Stimulated activated naive B cell treated with anti-CD40 and anti-IgM and Interleukin-4, amounts not matched to agents 10 μg/mL and 1 μg/mL and 100 μg/mL, for 72 hours (primary cell): ENCODE measurements around the gene NFIX.

Experiments used
- ATAC-seq, 2 donors: fragments of 150-1000 bp; cut with Tn5 transposase; replicated peaks; 2 replicates each; pipeline ENCODE4 v1.10.0; 2021; ENCODE audit warnings: moderate library complexity in 1 of 2
- DNase-seq: peaks from one replicate; pipeline ENCODE4 v3.0.0; 2021
- H3K27ac Mint-ChIP-seq: one replicate; pipeline ENCODE4 v1.8.0; 2022; ENCODE audit warnings: mild to moderate bottlenecking, mixed read lengths
- H3K27me3 Mint-ChIP-seq, 2 donors: one replicate each; pipeline ENCODE4 v1.8.0; 2022; ENCODE audit warnings: mixed read lengths in 2 of 2
- H3K36me3 Mint-ChIP-seq, 2 donors: one replicate each; pipeline ENCODE4 v1.8.0; 2022; ENCODE audit warnings: mixed read lengths in 2 of 2, mild to moderate bottlenecking in 1 of 2
- H3K4me1 Mint-ChIP-seq, 2 donors: one replicate each; pipeline ENCODE4 v1.8.0; 2022; ENCODE audit warnings: mixed read lengths in 2 of 2, mild to moderate bottlenecking in 1 of 2
- H3K4me3 Mint-ChIP-seq, 2 donors: one replicate each; pipeline ENCODE4 v1.8.0; 2022; ENCODE audit warnings: mild to moderate bottlenecking in 2 of 2, mixed read lengths in 2 of 2, moderate library complexity in 1 of 2
- H3K9me3 Mint-ChIP-seq, 2 donors: one replicate each; pipeline ENCODE4 v1.8.0; 2022; ENCODE audit warnings: mixed read lengths in 2 of 2, mild to moderate bottlenecking in 1 of 2

The NFIX gene

DNA sequence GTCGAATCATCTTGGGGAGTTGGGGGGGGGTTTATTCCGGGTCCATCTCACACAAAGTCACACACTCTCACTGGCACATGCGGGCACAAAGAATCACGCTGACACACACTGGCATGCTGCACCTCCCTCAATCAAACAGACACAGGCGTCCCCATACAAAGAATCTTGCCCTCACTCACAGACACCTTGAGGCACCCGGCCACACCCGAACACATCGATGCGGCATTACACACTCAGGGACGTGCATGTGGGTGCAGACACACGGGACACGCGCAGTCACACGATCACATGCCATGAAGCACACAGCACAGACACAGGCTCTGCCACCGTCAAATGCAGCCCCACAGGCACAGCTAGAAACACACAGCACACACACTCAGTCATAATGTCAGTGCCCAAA lies 7.8 kb downstream of the NFIX start:
- DNase-seq (no peak), ATAC-seq (no peak)
- H3K9me3 Mint-ChIP-seq: no peaks in the 10 kb centered on the region
- H3K27ac Mint-ChIP-seq: no peak overlapping the region
- peaks cover 0 to 2% of the 10 kb centered on the region in 2 donors for H3K36me3 Mint-ChIP-seq
- no peaks in the 10 kb centered on the region for H3K4me1 Mint-ChIP-seq
- peaks cover 14 to 17% of the 10 kb centered on the region in 2 donors for H3K27me3 Mint-ChIP-seq
- H3K4me3 Mint-ChIP-seq: no peak overlapping the region

DNA sequence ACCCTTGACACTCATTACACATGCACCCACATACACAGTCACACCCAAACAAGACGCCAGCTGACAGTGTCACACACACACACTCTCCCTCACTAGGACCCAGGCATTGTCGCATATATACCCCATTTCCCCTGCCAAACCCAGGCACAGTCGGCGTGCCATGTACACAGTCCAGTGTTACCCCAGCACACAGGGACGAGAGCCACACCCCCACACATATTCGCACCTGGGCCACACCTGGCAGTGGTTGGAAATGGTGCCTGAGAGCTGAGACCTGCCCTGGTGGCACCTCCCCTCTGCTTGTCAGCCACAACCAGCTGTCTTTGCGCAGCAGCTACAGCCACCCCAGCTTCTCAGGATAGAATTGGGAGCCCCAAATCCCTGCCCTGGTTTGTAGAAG lies 9.0 kb downstream of the NFIX start:
- ATAC-seq (no peak), DNase-seq (no peak)
- Mint-ChIP-seq H3K4me1 (no peaks in the 10 kb centered on the region), H3K9me3 (no peaks in the 10 kb centered on the region), H3K27ac (no peak overlapping the region), H3K36me3 (peaks cover 0 to 2% of the 10 kb centered on the region in 2 donors), H3K4me3 (no peak overlapping the region), H3K27me3 (peaks cover 24 to 28% of the 10 kb centered on the region in 2 donors)

- DNase-seq (no peak), ATAC-seq (no peak)
- no peak overlapping the region for H3K4me3 Mint-ChIP-seq
- H3K4me1 Mint-ChIP-seq: peaks cover under 1 to 4% of the 10 kb centered on the region in 2 donors
- H3K36me3 Mint-ChIP-seq: peaks cover 0 to 2% of the 10 kb centered on the region in 2 donors
- H3K27ac Mint-ChIP-seq: no peak overlapping the region
- no peaks in the 10 kb centered on the region for H3K9me3 Mint-ChIP-seq
- H3K27me3 Mint-ChIP-seq: peaks cover 33 to 34% of the 10 kb centered on the region in 2 donors
Observed at GRCh38 chr19:13005253-13005652, 10.0 kb downstream of the NFIX start.

GRCh38 chr19:13005861-13006370 lies 10.6 kb downstream of the NFIX start:
- Mint-ChIP-seq H3K36me3 (peaks cover 0 to 2% of the 10 kb centered on the region in 2 donors), H3K27ac (peak overlapping the region; percentile 71), H3K9me3 (no peaks in the 10 kb centered on the region), H3K27me3 (peaks cover 40% of the 10 kb centered on the region in 2 donors), H3K4me3 (no peak overlapping the region), H3K4me1 (peaks cover 4 to 10% of the 10 kb centered on the region in 2 donors)
- no peak for ATAC-seq
- no peak for DNase-seq

- peaks cover 46 to 48% of the 10 kb centered on the region in 2 donors for H3K27me3 Mint-ChIP-seq
- H3K9me3 Mint-ChIP-seq: no peaks in the 10 kb centered on the region
- ATAC-seq: no peak
- H3K4me3 Mint-ChIP-seq: no peak overlapping the region
- no peak overlapping the region for H3K27ac Mint-ChIP-seq
- H3K36me3 Mint-ChIP-seq: peaks cover 0 to 2% of the 10 kb centered on the region in 2 donors
- peaks cover 6 to 18% of the 10 kb centered on the region in 2 donors for H3K4me1 Mint-ChIP-seq
- no peak for DNase-seq
Observed at GRCh38 chr19:13006431-13007281, 11.4 kb downstream of the NFIX start.

- Mint-ChIP-seq H3K4me1 (peaks cover 8 to 26% of the 10 kb centered on the region in 2 donors), H3K27ac (no peak overlapping the region), H3K27me3 (peaks cover 50 to 56% of the 10 kb centered on the region in 2 donors), H3K36me3 (peaks cover 0 to 2% of the 10 kb centered on the region in 2 donors), H3K4me3 (no peak overlapping the region), H3K9me3 (no peaks in the 10 kb centered on the region)
- DNase-seq (no peak), ATAC-seq (no peak)
Observed at GRCh38 chr19:13007292-13008045, 12.2 kb downstream of the NFIX start.

DNA sequence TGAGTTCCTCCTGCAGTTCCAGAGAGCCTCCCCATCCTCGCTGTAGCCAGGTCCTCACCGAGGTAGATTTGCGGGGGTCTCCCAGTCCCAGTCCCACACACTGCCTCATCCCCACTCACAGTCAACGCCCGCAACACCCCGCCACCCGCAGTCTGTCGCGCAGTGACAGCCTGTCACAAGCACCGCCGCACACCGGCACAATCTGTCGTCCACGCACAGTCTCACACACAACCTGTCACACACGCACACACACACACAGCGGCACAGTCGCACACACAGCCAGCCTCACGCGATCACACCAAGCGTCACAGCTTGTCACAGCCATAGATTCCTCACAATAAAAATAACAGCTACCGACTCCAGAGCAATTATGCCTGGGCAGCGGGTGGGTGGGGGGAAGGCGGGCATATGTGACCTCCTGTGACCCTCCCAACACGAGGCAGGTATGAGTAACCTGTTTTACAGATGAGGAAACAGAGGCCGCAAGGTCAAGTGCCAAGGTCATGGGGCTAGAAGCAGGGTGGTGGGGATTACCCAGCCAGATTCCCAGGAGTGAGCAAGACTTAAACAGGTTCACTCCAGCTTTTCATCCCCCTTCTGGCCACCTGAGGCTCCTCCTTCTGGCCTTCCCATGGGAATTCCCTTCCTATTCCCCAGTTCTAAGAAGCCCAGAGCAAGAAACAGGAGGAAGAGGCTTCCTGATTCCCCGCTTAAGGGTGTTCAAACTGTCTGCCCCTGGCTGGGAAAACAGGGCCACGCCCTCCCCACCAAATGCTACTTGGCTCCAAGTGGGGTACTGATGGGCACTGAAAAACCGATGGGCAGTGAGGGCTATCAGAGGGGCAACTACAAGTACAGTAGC lies 13.9 kb downstream of the NFIX start:
- Mint-ChIP-seq H3K9me3 (no peaks in the 10 kb centered on the region), H3K27ac (no peak overlapping the region), H3K27me3 (peaks cover 49 to 66% of the 10 kb centered on the region in 2 donors), H3K36me3 (peaks cover 3 to 7% of the 10 kb centered on the region in 2 donors), H3K4me3 (no peak overlapping the region), H3K4me1 (peaks cover 18 to 43% of the 10 kb centered on the region in 2 donors)
- DNase-seq: no peak
- ATAC-seq: no peak

DNA sequence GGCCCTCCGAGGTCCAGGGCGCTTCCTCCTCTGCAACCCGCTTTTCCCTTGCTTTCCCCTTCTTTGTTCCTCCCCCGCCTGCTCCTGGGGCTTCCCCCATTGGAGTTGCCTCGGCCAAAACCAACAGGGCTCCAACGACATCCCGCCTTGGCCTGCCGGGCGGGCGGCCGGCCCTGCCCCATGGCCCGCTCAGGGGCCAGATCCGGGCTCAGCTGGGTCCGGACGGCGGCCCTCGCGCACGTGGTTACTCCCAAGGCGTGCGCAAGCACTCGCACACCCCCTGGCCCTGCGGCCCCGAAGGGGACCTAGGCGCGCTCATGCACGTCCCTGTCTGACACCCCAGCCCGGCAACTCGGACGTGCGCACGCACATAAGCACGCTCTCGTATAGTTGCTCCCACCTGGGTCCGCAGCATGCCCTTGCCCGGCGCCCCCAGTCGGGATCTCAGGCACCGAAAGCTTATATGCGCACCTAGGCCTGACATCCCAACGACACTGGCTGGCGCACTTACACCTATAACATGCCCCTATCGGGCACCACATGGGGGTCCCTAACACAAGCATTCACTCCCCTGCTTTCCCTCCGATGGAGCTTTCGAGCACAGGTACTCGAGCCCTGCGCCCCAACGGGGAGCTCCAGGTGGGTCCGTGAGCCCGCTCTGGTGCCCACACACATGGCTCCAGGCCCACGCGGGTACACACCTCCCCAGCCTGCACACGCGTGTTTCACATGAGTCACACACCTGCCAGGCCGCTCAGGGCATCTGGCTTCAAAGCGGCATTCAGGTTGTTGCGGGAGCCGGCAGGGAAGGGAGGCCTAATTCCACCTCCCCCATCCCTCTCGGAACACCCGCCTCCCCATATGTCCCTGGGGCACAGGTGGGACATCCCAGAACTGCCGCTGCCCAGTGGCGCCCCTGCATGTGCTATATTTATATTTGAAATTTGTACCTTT lies 15.0 kb downstream of the NFIX start:
- Mint-ChIP-seq H3K36me3 (peaks cover 3 to 7% of the 10 kb centered on the region in 2 donors), H3K27me3 (peaks cover 50 to 76% of the 10 kb centered on the region in 2 donors), H3K9me3 (no peaks in the 10 kb centered on the region), H3K27ac (peak overlapping the region; percentile 42), H3K4me1 (peaks cover 23 to 51% of the 10 kb centered on the region in 2 donors), H3K4me3 (peak overlapping the region in 1 of 2 donors; percentile 46)
- DNase-seq (no peak), ATAC-seq (no peak)

DNA sequence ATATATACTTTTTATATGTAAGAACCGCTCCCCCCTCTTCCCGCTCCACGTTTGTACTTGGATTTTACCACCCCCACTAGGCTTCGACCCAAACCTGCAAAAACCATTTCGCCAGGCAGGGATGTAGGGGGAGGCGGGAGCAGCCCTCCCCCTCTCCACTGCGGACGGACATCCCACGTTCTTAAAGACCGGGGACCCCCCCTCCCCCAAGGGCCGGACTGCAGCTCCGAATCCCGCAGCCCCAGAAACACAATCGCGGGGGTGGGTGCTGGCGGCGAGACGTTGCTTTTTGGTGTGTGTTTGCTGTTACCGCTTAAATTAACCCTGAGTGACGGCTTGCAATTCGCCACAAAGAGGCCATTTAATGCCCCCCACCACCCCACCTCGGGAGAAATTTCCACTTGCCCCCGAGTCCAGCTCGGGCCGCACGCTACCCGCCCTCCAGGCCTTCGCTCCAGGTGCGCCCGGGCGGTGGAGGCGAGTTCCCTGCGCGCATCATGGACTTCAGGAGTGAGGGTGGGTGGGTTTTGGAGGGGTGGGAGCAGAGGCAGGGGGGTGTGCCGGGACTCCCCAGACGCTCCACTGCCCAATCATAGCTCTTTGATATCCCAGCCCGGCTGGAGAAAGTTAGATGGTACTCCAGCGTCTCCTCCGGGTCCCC lies 15.8 kb downstream of the NFIX start:
- Mint-ChIP-seq H3K27ac (peak overlapping the region; percentile 88), H3K9me3 (no peaks in the 10 kb centered on the region), H3K4me3 (peak overlapping the region; percentile 32 to 48), H3K36me3 (peaks cover 3 to 7% of the 10 kb centered on the region in 2 donors), H3K27me3 (peaks cover 54 to 79% of the 10 kb centered on the region in 2 donors), H3K4me1 (peaks cover 28 to 56% of the 10 kb centered on the region in 2 donors)
- DNase-seq: no peak
- no peak for ATAC-seq

- peaks cover 30 to 56% of the 10 kb centered on the region in 2 donors for H3K4me1 Mint-ChIP-seq
- peak overlapping the region; percentile 32 to 48 for H3K4me3 Mint-ChIP-seq
- ATAC-seq (no peak), DNase-seq (no peak)
- peak overlapping the region; percentile 88 for H3K27ac Mint-ChIP-seq
- H3K9me3 Mint-ChIP-seq: no peaks in the 10 kb centered on the region
- peaks cover 3 to 7% of the 10 kb centered on the region in 2 donors for H3K36me3 Mint-ChIP-seq
- peaks cover 58 to 84% of the 10 kb centered on the region in 2 donors for H3K27me3 Mint-ChIP-seq
Observed at GRCh38 chr19:13011653-13012389, 16.5 kb downstream of the NFIX start.

DNA sequence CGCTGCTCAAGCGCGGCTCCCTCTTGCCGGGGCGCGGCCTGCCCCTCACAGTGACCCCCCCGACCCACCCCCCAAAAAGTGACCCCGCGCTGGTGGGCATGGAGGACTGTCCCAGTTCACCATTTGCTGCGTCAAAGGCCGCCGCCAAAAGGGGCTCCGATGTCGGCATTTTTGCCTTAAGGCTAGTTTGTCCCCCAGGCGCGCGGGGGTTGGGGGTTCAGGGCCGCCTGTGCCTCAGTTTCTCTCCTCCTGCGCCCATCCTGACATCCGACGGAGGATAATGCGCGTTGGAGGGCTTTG lies 17.1 kb downstream of the NFIX start:
- peaks cover 3 to 7% of the 10 kb centered on the region in 2 donors for H3K36me3 Mint-ChIP-seq
- peak overlapping the region; percentile 99 for H3K27ac Mint-ChIP-seq
- DNase-seq (no peak), ATAC-seq (no peak)
- peak overlapping the region; percentile 94 to 96 for H3K4me3 Mint-ChIP-seq
- H3K9me3 Mint-ChIP-seq: no peaks in the 10 kb centered on the region
- H3K4me1 Mint-ChIP-seq: peaks cover 33 to 56% of the 10 kb centered on the region in 2 donors
- H3K27me3 Mint-ChIP-seq: peaks cover 61 to 89% of the 10 kb centered on the region in 2 donors
